Thoracic aorta (tissue), 2 donors: ENCODE data around the gene CAPN15. TPM values are rescaled to one million over a fixed set of nuclear protein-coding genes. Genes with fewer than 3 reads are reported as not detected.
A peak's percentile ranks its signal among the peaks of the same experiment; 100 is the strongest.
"Not testable (repeated sequence)": the region's sequence is repeated elsewhere in the genome, so short reads cannot be mapped to it uniquely, and the experiment has no call there.

ENCODE experiments used
- ATAC-seq: fragments of 150-250 bp; one replicate; pipeline ENCODE4 v1.8.0; 2017; ENCODE audit warnings: low read depth; ENCODE audit not compliant: insufficient number of reproducible peaks, low FRiP score
- DNase-seq: peaks from one replicate; pipeline ENCODE4 v3.0.0-alpha.2; 2020; ENCODE audit warnings: low spot score
- H3K27ac ChIP-seq, 2 donors: fragments of 200-600 bp; sonication (generic); 1 replicate in 1 of 2; 2 replicates in 1 of 2; pipeline ENCODE4 v1.5.1; 2016; ENCODE audit warnings: mild to moderate bottlenecking in 2 of 2, moderate library complexity in 2 of 2
- H3K27me3 ChIP-seq: fragments of 200-600 bp; sonication (generic); replicated peaks from 2 replicates; pipeline ENCODE4 v1.6.0; 2016; ENCODE audit warnings: mild to moderate bottlenecking; ENCODE audit not compliant: insufficient read depth
- H3K36me3 ChIP-seq: fragments of 200-600 bp; sonication (generic); one replicate; pipeline ENCODE4 v1.5.1; 2016
- H3K4me1 ChIP-seq, 2 donors: fragments of 200-600 bp; sonication (generic); 1 replicate in 1 of 2; 2 replicates in 1 of 2; pipeline versions ENCODE4 v1.5.1 to v1.6.0; 2016; ENCODE audit warnings: low read depth in 2 of 2, mild to moderate bottlenecking in 1 of 2; ENCODE audit not compliant: control insufficient read depth in 1 of 2
- H3K4me3 ChIP-seq: fragments of 200-600 bp; sonication (generic); 2 replicates; pipeline ENCODE4 v1.5.1; 2016; ENCODE audit warnings: mild to moderate bottlenecking
- H3K9me3 ChIP-seq: fragments of 200-600 bp; sonication (generic); 2 replicates; pipeline ENCODE4 v1.5.1; 2016
- CTCF ChIP-seq: fragments of 200-600 bp; sonication (generic); IDR thresholded peaks from one replicate; pipeline ENCODE4 v1.5.1; 2019; ENCODE audit warnings: antibody characterized with exemption
- total RNA-seq, 2 donors: library from RNA; depleted of rRNA; stranded (reverse); fragments of >200 nt; gene quantifications; one replicate each; pipeline versions ENCODE4 v1.1.0 to v1.2.3, GENCODE V29; 2016

CAPN15 gene
- 10 to 100 TPM; 46.2 to 96.6 TPM for total RNA-seq

- H3K27me3 ChIP-seq: no peaks in the 10 kb centered on the region
- H3K9me3 ChIP-seq: no peaks in the 10 kb centered on the region
- ATAC-seq (peak; percentile 89), DNase-seq (peak; percentile 41)
- H3K27ac ChIP-seq: peak within 1 kb of the TSS; percentile 97
- peaks cover 19 to 42% of the 10 kb centered on the region in 2 donors for H3K4me1 ChIP-seq
- peak; percentile 52 for TF ChIP-seq CTCF
- peak within 1 kb of the TSS; percentile 81 for H3K4me3 ChIP-seq
- no peaks in the 10 kb centered on the region for H3K36me3 ChIP-seq
Observed at GRCh38 chr16:527015-527903, at the start of gene CAPN15. Gene CAPN15 (plus strand): TSS chr16:527712. CDS start chr16:546839, 19,127 bp downstream.

GRCh38 chr16:478287-478686 is 49.2 kb upstream of the CAPN15 start:
- not testable (repeated sequence) for H3K4me3 ChIP-seq, H3K9me3 ChIP-seq, ATAC-seq, H3K4me1 ChIP-seq, DNase-seq, H3K36me3 ChIP-seq, H3K27me3 ChIP-seq, H3K27ac ChIP-seq

- no peak for TF ChIP-seq CTCF
- no peak overlapping the region for H3K4me3 ChIP-seq
- H3K4me1 ChIP-seq: no peaks in the 10 kb centered on the region
- ATAC-seq: no peak
- no peaks in the 10 kb centered on the region for H3K27me3 ChIP-seq
- H3K36me3 ChIP-seq: peaks cover 7% of the 10 kb centered on the region
- no peak overlapping the region for H3K27ac ChIP-seq
- H3K9me3 ChIP-seq: no peaks in the 10 kb centered on the region
- no peak for DNase-seq
Observed at GRCh38 chr16:482468-483185, 44.9 kb upstream of the CAPN15 start.

GRCh38 chr16:483341-484075 is 44.0 kb upstream of the CAPN15 start:
- Histone ChIP-seq H3K36me3 (peaks cover 7% of the 10 kb centered on the region), H3K4me1 (no peaks in the 10 kb centered on the region), H3K9me3 (no peaks in the 10 kb centered on the region), H3K27me3 (no peaks in the 10 kb centered on the region), H3K27ac (no peak overlapping the region), H3K4me3 (no peak overlapping the region)
- no peak for ATAC-seq
- DNase-seq: no peak
- TF ChIP-seq CTCF: no peak

GRCh38 chr16:489606-490005 is 37.9 kb upstream of the CAPN15 start:
- DNase-seq: no peak
- H3K9me3 ChIP-seq: no peaks in the 10 kb centered on the region
- no peak for ATAC-seq
- peaks cover 16% of the 10 kb centered on the region for H3K36me3 ChIP-seq
- H3K4me1 ChIP-seq: no peaks in the 10 kb centered on the region
- TF ChIP-seq CTCF: no peak
- no peaks in the 10 kb centered on the region for H3K27me3 ChIP-seq
- no peak overlapping the region for H3K4me3 ChIP-seq
- H3K27ac ChIP-seq: no peak overlapping the region
